KMS-11 (cell line): Measurements from ENCODE around the gene PATE3.

ENCODE experiments used
- H2AFZ ChIP-seq: fragments of 200-600 bp; sonication (generic); 2 replicates; pipeline ENCODE4 v1.6.1; 2016; ENCODE audit warnings: antibody characterized with exemption, mixed run types, low read depth
- H3K27ac ChIP-seq: fragments of 200-600 bp; sonication (generic); 2 replicates; pipeline ENCODE4 v1.6.1; 2016; ENCODE audit warnings: mild to moderate bottlenecking, mixed run types
- H3K27me3 ChIP-seq: fragments of 200-600 bp; sonication (generic); 2 replicates; pipeline ENCODE4 v1.6.1; 2017; ENCODE audit warnings: mild to moderate bottlenecking, low read depth, mixed run types, moderate library complexity; ENCODE audit not compliant: insufficient read depth
- H3K36me3 ChIP-seq: fragments of 200-600 bp; sonication (generic); 2 replicates; pipeline ENCODE4 v1.6.1; 2017; ENCODE audit warnings: mild to moderate bottlenecking, mixed run types; ENCODE audit not compliant: insufficient read depth
- H3K4me1 ChIP-seq: fragments of 200-600 bp; sonication (generic); 2 replicates; pipeline ENCODE4 v1.6.1; 2016; ENCODE audit warnings: mild to moderate bottlenecking, low read depth, mixed run types; ENCODE audit not compliant: poor library complexity, severe bottlenecking
- H3K4me2 ChIP-seq: fragments of 200-600 bp; sonication (generic); 2 replicates; pipeline ENCODE4 v1.7.0; 2016; ENCODE audit warnings: mild to moderate bottlenecking, mixed run types
- H3K4me3 ChIP-seq: fragments of 200-600 bp; sonication (generic); IDR thresholded peaks from 2 replicates; pipeline ENCODE4 v1.6.1; 2017; ENCODE audit warnings: low read depth, low read length, mixed read lengths; ENCODE audit not compliant: insufficient read depth
- H3K79me2 ChIP-seq: fragments of 200-600 bp; sonication (generic); 2 replicates; pipeline ENCODE4 v1.6.1; 2016; ENCODE audit warnings: low read depth, mixed run types; ENCODE audit not compliant: insufficient read depth
- H3K9ac ChIP-seq: fragments of 200-600 bp; sonication (generic); 2 replicates; pipeline ENCODE4 v1.6.1; 2016; ENCODE audit warnings: mild to moderate bottlenecking, mixed run types
- H4K20me1 ChIP-seq: fragments of 200-600 bp; sonication (generic); 2 replicates; pipeline ENCODE4 v1.6.1; 2016; ENCODE audit warnings: mild to moderate bottlenecking, mixed run types; ENCODE audit not compliant: insufficient read depth
- CTCF ChIP-seq: fragments of 200-600 bp; sonication (generic); conservative IDR thresholded peaks from 2 replicates; pipeline ENCODE4 v1.6.1; 2017; ENCODE audit warnings: low read depth, mild to moderate bottlenecking, antibody characterized with exemption, low read length, moderate library complexity, mixed read lengths

Gene PATE3

GRCh38 chr11:125766251-125766650, 21.7 kb upstream of the PATE3 start:
- Histone ChIP-seq H3K79me2 (no peaks in the 10 kb centered on the region), H2AFZ (no peak overlapping the region), H3K27ac (no peak overlapping the region), H3K9ac (no peak overlapping the region), H3K4me2 (no peak overlapping the region), H4K20me1 (no peaks in the 10 kb centered on the region), H3K4me1 (no peaks in the 10 kb centered on the region), H3K27me3 (no peaks in the 10 kb centered on the region), H3K4me3 (no peak overlapping the region), H3K36me3 (no peaks in the 10 kb centered on the region)
- no peak for TF ChIP-seq CTCF

DNA sequence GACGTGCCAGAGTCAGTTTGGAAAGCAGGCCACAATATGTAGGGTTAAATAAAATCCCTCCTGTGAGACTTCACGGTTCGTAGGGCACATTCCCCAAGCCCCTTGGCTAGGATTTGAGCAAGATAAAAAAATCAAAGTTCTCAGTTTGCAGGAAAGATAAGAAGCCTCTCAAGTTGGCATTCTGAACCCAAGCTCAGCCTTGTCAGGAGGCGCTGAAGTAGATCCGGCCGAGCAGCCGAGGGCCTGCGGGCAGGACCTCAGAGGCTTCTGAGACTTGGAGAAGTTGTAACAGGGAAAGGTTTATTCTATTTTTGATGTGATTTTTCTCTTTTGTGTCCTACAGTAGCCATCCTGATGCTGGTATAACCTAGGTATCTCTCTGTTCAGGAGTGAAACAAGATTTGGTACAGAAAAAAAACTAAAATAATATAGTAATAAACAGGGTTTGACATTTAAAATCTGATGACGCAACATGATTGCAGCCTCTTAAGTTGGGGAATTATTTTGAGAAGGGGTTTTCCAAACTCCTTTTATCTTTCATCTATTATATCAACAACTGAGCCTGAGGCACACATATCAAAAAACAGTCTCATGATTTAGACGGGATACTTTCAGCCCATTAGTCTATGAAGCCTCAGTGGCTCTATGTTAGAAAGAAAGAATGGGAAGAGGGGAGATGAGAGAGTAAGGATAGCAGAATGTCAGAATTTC, 19.4 kb upstream of the PATE3 start:
- H3K4me3 ChIP-seq: no peak overlapping the region
- no peaks in the 10 kb centered on the region for H3K27me3 ChIP-seq
- no peak overlapping the region for H3K4me2 ChIP-seq
- no peak overlapping the region for H2AFZ ChIP-seq
- no peaks in the 10 kb centered on the region for H3K4me1 ChIP-seq
- no peak overlapping the region for H3K27ac ChIP-seq
- TF ChIP-seq CTCF: no peak
- no peaks in the 10 kb centered on the region for H4K20me1 ChIP-seq
- H3K79me2 ChIP-seq: no peaks in the 10 kb centered on the region
- H3K9ac ChIP-seq: no peak overlapping the region
- H3K36me3 ChIP-seq: no peaks in the 10 kb centered on the region

GRCh38 chr11:125770583-125770982, 17.3 kb upstream of the PATE3 start:
- H3K9ac ChIP-seq: no peak overlapping the region
- H3K36me3 ChIP-seq: no peaks in the 10 kb centered on the region
- no peaks in the 10 kb centered on the region for H3K4me1 ChIP-seq
- H2AFZ ChIP-seq: no peak overlapping the region
- H3K4me2 ChIP-seq: no peak overlapping the region
- no peak overlapping the region for H3K27ac ChIP-seq
- H4K20me1 ChIP-seq: no peaks in the 10 kb centered on the region
- no peak for TF ChIP-seq CTCF
- H3K4me3 ChIP-seq: no peak overlapping the region
- no peaks in the 10 kb centered on the region for H3K27me3 ChIP-seq
- no peaks in the 10 kb centered on the region for H3K79me2 ChIP-seq

DNA sequence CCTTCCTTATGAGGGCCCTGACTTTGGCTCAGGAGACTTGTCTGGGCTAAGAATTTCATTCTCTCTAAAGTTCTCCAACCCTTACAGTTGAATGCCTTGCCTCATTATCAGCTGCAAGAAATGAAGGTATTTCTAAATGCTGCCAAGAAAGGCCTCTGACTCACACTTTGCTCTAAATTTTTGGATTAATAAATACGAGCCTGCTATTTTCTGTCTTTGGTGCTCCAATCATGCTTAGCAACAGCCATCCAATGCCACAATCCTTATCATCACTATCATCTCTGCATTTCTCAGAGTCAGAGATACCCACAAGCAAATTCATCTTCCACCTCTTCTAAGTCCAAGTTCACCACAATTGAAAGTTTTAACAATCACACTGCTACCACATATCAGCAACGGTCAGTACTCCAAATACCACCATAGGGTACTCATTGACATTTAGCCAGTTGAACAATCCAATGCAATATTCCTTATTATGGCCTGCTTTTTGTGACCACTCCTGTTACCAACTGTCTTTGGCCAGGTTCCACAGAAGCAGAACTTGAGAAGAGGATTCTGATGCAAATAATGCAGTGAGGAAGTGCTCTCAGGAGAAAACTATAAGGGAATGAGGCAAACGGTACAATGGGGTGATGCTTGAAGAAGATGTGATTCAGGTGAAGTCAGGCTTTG, 15.0 kb upstream of the PATE3 start:
- Histone ChIP-seq H3K9ac (no peak overlapping the region), H3K27ac (no peak overlapping the region)

More for the DNA sequence above, 15.0 kb upstream of the PATE3 start:
- no peaks in the 10 kb centered on the region for H3K4me1 ChIP-seq
- H3K79me2 ChIP-seq: no peaks in the 10 kb centered on the region
- H3K4me2 ChIP-seq: no peak overlapping the region
- H3K36me3 ChIP-seq: no peaks in the 10 kb centered on the region
- no peaks in the 10 kb centered on the region for H3K27me3 ChIP-seq
- no peak for TF ChIP-seq CTCF
- no peak overlapping the region for H3K4me3 ChIP-seq
- H4K20me1 ChIP-seq: no peaks in the 10 kb centered on the region
- no peak overlapping the region for H2AFZ ChIP-seq
